Tibial artery (tissue), 4 donors: ENCODE data around the gene CYTL1.
A peak's percentile ranks its signal among the peaks of the same experiment; 100 is the strongest.

Source experiments
- DNase-seq, 2 donors: peaks; one replicate each; pipeline ENCODE4 v3.0.0-alpha.2; 2019
- H3K27ac ChIP-seq, 2 donors: fragments of 200-600 bp; sonication (generic) in 1 of 2; 1 replicate in 1 of 2; 2 replicates in 1 of 2; pipeline ENCODE4 v1.5.1; 2018 to 2019; ENCODE audit warnings: mild to moderate bottlenecking in 1 of 2
- H3K27me3 ChIP-seq, 2 donors: fragments of 200-600 bp; sonication (generic) in 1 of 2; one replicate each; pipeline versions ENCODE4 v1.5.1 to v1.6.0; 2016 to 2019
- H3K36me3 ChIP-seq, 3 donors: fragments of 200-600 bp; sonication (generic) in 2 of 3; one replicate each; pipeline ENCODE4 v1.5.1; 2016 to 2019; ENCODE audit warnings: mild to moderate bottlenecking in 2 of 3
- H3K4me1 ChIP-seq, 4 donors: fragments of 200-600 bp; sonication (generic) in 2 of 4; 1 replicate in 3 of 4; 2 replicates in 1 of 4; pipeline ENCODE4 v1.5.1; 2016 to 2019
- H3K4me3 ChIP-seq, 2 donors: fragments of 200-600 bp; sonication (generic) in 1 of 2; 1 replicate in 1 of 2; 2 replicates in 1 of 2; pipeline ENCODE4 v1.5.1; 2018 to 2019; ENCODE audit warnings: mild to moderate bottlenecking in 2 of 2
- H3K9me3 ChIP-seq, 3 donors: fragments of 200-600 bp; sonication (generic) in 1 of 3; one replicate each; pipeline ENCODE4 v1.5.1; 2016 to 2019
- CTCF ChIP-seq, 2 experiments: fragments of 200-600 bp in 1 of 2; fragments of 450-650 bp in 1 of 2; IDR thresholded peaks; one replicate each; pipeline ENCODE4 v1.5.1; 2017 to 2019; ENCODE audit warnings: antibody characterized with exemption in 2 of 2, mild to moderate bottlenecking in 1 of 2, moderate library complexity in 1 of 2
- intact Hi-C: fragments of 100-400 bp; cut with DNase I; formaldehyde crosslinking; loops from one replicate; pipeline ENCODE4 v1.15.0; 2023; ENCODE audit warnings: low total_unique reads

CYTL1 gene

GRCh38 chr4:5039800-5040199 lies 20.5 kb upstream of the CYTL1 start:
- H3K36me3 ChIP-seq: no peaks in the 10 kb centered on the region
- TF ChIP-seq CTCF (IDR thresholded peaks at IDR 0.05): no peak
- no peak for DNase-seq
- no peak overlapping the region for H3K4me3 ChIP-seq
- peaks cover 0 to 21% (median 4%) of the 10 kb centered on the region in 4 donors for H3K4me1 ChIP-seq
- H3K27ac ChIP-seq: no peak overlapping the region
- H3K9me3 ChIP-seq: no peaks in the 10 kb centered on the region
- intact Hi-C loops: no loop called here
- H3K27me3 ChIP-seq: peaks cover 0 to 3% of the 10 kb centered on the region in 2 donors

GRCh38 chr4:5037553-5038551 lies 18.6 kb upstream of the CYTL1 start:
- H3K27me3 ChIP-seq: peaks cover 0 to 3% of the 10 kb centered on the region in 2 donors
- intact Hi-C loops: no loop called here
- H3K36me3 ChIP-seq: no peaks in the 10 kb centered on the region
- no peak overlapping the region for H3K27ac ChIP-seq
- H3K4me1 ChIP-seq: peaks cover 0 to 35% (median 4%) of the 10 kb centered on the region in 4 donors
- H3K9me3 ChIP-seq: no peaks in the 10 kb centered on the region
- peak in 1 of 2 donors; percentile 76 for DNase-seq
- no peak overlapping the region for H3K4me3 ChIP-seq
- no peak for TF ChIP-seq CTCF (IDR thresholded peaks at IDR 0.05)

GRCh38 chr4:5036239-5036638 lies 17.0 kb upstream of the CYTL1 start:
- H3K27me3 ChIP-seq: no peaks in the 10 kb centered on the region
- no peak for TF ChIP-seq CTCF (IDR thresholded peaks at IDR 0.05)
- H3K36me3 ChIP-seq: no peaks in the 10 kb centered on the region
- H3K4me1 ChIP-seq: peaks cover 0 to 35% (median 4%) of the 10 kb centered on the region in 4 donors
- H3K27ac ChIP-seq: no peak overlapping the region
- H3K4me3 ChIP-seq: no peak overlapping the region
- DNase-seq: peak in 1 of 2 donors; percentile 16
- intact Hi-C loops: no loop called here
- no peaks in the 10 kb centered on the region for H3K9me3 ChIP-seq

GRCh38 chr4:5034206-5034605 lies 14.9 kb upstream of the CYTL1 start:
- no peak for DNase-seq
- no peak for TF ChIP-seq CTCF (IDR thresholded peaks at IDR 0.05)
- Histone ChIP-seq H3K27ac (peak overlapping the region in 1 of 2 donors; percentile 37), H3K4me3 (no peak overlapping the region), H3K4me1 (peaks cover 0 to 35% (median 4%) of the 10 kb centered on the region in 4 donors), H3K36me3 (no peaks in the 10 kb centered on the region), H3K9me3 (no peaks in the 10 kb centered on the region), H3K27me3 (no peaks in the 10 kb centered on the region)
- intact Hi-C loops: no loop called here

GRCh38 chr4:5033281-5033841 lies 14.1 kb upstream of the CYTL1 start:
- H3K4me1 ChIP-seq: peaks cover 0 to 32% (median 4%) of the 10 kb centered on the region in 4 donors

More at GRCh38 chr4:5033281-5033841, 14.1 kb upstream of the CYTL1 start:
- no peaks in the 10 kb centered on the region for H3K36me3 ChIP-seq
- peak overlapping the region; percentile 25 to 37 for H3K27ac ChIP-seq
- no peak for TF ChIP-seq CTCF (IDR thresholded peaks at IDR 0.05)
- peak; percentile 49 to 74 for DNase-seq
- no peaks in the 10 kb centered on the region for H3K27me3 ChIP-seq
- no peak overlapping the region for H3K4me3 ChIP-seq
- no peaks in the 10 kb centered on the region for H3K9me3 ChIP-seq
- intact Hi-C loops: no loop called here
